ENCODE results near the gene SLC16A10.

GRCh38 chr6:111277819-111278218, 190.5 kb downstream of the SLC16A10 start:
- TF ChIP-seq EZH2 (IDR thresholded peaks at IDR 0.05; ENCODE audit: low read length, unreplicated experiment) (no peak), CTCF (conservative IDR thresholded peaks at IDR 0.05; ENCODE audit: low read depth, low read length) (no peak), EZH2phosphoT487 (IDR thresholded peaks at IDR 0.05; ENCODE audit: borderline replicate concordance, low read length) (no peak)

All from PC-3 (cell line).